Vagina (tissue), 2 donors: ENCODE results near the gene TEAD1.

Source experiments
- POLR2A ChIP-seq, 2 donors: fragments of 450-650 bp; IDR thresholded peaks; one replicate each; pipeline ENCODE4 v1.6.1; 2017; ENCODE audit warnings: antibody characterized with exemption in 2 of 2, mild to moderate bottlenecking in 2 of 2, moderate library complexity in 2 of 2
- POLR2AphosphoS5 ChIP-seq, 2 donors: sonication (generic); formaldehyde crosslinking; IDR thresholded peaks; one replicate each; pipeline ENCODE4 v1.9.0; 2017; ENCODE audit warnings: antibody characterized with exemption in 2 of 2, mild to moderate bottlenecking in 2 of 2, low read depth in 1 of 2; ENCODE audit not compliant: insufficient read depth in 1 of 2

- TF ChIP-seq POLR2AphosphoS5 (IDR thresholded peaks at IDR 0.05; ENCODE audit: insufficient read depth in 1 of 2, low read depth in 1 of 2) (no peak), POLR2A (IDR thresholded peaks at IDR 0.05) (no peak)
These were observed 291.8 kb downstream of the TEAD1 start for GRCh38 chr11:12966002-12966401.
